ENCODE data around the gene ANXA3.
"Not testable (repeated sequence)": the region's sequence is repeated elsewhere in the genome, so short reads cannot be mapped to it uniquely, and the experiment has no call there.

The ANXA3 gene, protein sequence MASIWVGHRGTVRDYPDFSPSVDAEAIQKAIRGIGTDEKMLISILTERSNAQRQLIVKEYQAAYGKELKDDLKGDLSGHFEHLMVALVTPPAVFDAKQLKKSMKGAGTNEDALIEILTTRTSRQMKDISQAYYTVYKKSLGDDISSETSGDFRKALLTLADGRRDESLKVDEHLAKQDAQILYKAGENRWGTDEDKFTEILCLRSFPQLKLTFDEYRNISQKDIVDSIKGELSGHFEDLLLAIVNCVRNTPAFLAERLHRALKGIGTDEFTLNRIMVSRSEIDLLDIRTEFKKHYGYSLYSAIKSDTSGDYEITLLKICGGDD

DNA sequence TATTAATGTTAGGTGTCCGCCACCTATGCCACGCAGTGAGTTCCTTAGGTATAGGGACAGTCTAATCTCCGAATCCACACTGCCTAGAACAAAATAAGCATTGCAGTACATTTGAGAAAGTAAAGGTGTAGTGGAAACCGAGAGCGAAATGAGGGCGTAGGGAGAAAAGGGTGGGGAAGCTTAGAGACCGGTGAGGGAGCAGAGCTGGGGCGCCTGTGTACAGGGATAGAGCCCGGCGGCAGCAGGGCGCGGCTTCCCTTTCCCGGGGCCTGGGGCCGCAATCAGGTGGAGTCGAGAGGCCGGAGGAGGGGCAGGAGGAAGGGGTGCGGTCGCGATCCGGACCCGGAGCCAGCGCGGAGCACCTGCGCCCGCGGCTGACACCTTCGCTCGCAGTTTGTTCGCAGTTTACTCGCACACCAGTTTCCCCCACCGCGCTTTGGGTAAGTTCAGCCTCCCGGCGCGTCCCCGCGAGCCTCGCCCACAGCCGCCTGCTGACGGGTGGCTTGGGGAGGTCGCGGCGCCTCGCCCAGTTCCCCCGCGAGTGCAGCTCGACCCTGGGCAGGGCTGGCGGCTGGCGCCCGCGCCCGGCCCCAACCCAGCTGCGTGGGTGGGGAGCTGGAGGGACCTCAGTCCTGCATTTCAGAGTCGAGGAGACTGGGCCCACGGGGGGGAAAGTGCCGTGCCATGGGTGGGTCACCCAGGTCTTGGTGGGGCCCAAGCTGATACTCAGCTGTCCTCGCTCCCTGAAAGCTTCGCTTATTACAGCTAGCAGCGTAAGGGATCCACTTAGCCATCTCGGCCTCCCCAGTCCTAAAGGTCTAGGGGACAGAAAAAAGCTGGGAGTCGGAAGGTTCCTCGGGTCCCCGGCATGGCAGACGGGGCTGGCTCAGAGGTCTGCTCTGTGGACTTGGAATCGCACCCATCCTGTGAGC lies at the start of gene ANXA3:
TSS of gene ANXA3 (plus strand) at position 351 of the 932 bp plus-strand sequence. CDS start 2,704 bp downstream, outside the sequence.
- H3K9me3 Mint-ChIP-seq (ENCODE audit: low read depth) = no peaks in the 10 kb centered on the region
- no peaks in the 10 kb centered on the region for H3K36me3 Mint-ChIP-seq
- peaks cover 12% of the 10 kb centered on the region for H3K4me1 Mint-ChIP-seq (ENCODE audit: low read depth)
- peak within 1 kb of the TSS; percentile 37 for H3K27ac Mint-ChIP-seq
- H3K27me3 Mint-ChIP-seq = peaks cover 30% of the 10 kb centered on the region
- H3K4me3 Mint-ChIP-seq = peak within 1 kb of the TSS; percentile 84

DNA sequence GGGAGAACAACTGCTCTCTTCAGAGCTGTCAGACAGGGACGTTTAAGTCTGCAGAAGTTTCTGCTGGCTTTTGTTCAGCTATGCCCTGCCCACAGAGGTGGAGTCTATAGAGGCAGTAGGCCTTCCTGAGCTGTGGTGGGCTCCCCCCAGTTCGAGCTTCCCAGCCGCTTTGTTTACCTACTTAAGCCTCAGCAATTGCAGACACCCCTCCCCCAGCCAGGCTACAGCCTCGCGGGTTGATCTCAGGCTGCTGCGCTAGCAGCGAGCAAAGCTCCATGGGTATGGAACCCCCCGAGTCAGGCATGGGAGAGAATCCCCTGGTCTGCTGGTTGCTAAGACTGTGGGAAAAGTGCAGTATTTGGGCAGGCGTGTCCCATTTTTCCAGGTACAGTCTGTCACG lies 45.3 kb upstream of the ANXA3 start:
- not testable (repeated sequence) for H3K4me1 Mint-ChIP-seq (ENCODE audit: low read depth); H3K36me3 Mint-ChIP-seq

DNA sequence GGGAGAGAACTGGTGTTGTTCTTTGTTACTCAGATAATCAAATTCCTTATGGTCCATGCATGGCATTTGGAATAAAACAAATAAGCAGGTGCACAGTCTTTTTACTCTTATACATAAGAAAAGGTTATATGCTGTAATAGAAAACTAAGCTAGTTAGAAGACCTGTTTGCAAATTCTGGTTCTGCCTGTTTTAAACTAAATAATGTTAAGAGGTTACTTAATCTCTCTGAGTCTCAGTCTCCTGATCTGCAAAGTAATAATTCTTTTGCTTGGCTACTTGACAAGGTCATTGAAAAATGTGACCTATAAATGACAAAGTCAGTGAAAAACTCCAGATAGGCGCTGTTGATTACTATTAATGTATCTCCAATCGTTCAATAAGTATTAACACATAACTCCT lies 42.5 kb upstream of the ANXA3 start:
- H3K4me3 Mint-ChIP-seq = no peak overlapping the region
- H3K27me3 Mint-ChIP-seq = no peaks in the 10 kb centered on the region
- H3K36me3 Mint-ChIP-seq = no peaks in the 10 kb centered on the region
- H3K27ac Mint-ChIP-seq = no peak overlapping the region
- no peaks in the 10 kb centered on the region for H3K4me1 Mint-ChIP-seq (ENCODE audit: low read depth)
- no peaks in the 10 kb centered on the region for H3K9me3 Mint-ChIP-seq (ENCODE audit: low read depth)

More for the DNA sequence above, 45.3 kb upstream of the ANXA3 start:
- not testable (repeated sequence) for H3K27ac Mint-ChIP-seq; H3K4me3 Mint-ChIP-seq; H3K27me3 Mint-ChIP-seq; H3K9me3 Mint-ChIP-seq (ENCODE audit: low read depth)

DNA sequence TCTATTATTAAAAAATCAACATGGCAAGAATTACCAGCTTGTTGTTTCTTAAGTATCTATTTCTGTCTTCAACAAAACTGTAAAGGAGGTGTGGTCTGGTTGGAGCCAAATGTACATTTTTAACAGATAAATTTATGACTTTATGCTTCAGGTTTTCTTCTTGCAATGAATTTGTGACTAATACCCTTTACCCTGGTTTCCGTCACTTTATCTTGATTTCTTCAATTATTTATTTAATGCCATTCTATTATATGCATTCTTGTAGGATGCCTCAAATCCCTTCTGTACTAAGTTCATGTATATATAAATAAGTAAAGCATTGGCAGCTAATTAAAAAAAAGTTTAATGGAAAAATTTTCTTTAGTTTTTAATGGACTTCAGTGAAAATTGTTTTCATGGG lies 41.5 kb upstream of the ANXA3 start:
- Mint-ChIP-seq H3K4me1 (ENCODE audit: low read depth) (no peaks in the 10 kb centered on the region), H3K36me3 (no peaks in the 10 kb centered on the region), H3K27me3 (no peaks in the 10 kb centered on the region), H3K9me3 (ENCODE audit: low read depth) (no peaks in the 10 kb centered on the region), H3K27ac (no peak overlapping the region), H3K4me3 (no peak overlapping the region)

DNA sequence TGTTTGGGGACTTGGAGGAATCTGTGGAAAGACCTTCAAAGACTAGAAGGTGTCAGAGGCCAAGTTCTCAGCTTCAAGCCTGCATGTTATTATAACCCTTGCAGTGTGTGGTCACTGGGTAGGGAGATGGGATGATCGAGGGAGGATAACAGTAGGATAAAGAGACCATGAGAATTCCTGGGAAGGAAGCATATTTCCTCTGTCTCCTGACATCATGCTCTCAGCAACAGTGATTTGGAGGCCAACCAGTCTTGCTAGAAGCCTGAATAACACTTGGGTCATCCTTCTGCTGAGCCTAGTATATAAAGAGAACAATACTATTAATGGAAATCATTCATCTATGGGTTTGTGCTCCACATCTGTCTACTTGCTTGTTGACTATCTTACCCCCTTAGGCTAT lies 40.9 kb upstream of the ANXA3 start:
- Mint-ChIP-seq H3K36me3 (no peaks in the 10 kb centered on the region), H3K4me1 (ENCODE audit: low read depth) (no peaks in the 10 kb centered on the region), H3K27me3 (no peaks in the 10 kb centered on the region), H3K9me3 (ENCODE audit: low read depth) (no peaks in the 10 kb centered on the region), H3K27ac (no peak overlapping the region), H3K4me3 (no peak overlapping the region)

DNA sequence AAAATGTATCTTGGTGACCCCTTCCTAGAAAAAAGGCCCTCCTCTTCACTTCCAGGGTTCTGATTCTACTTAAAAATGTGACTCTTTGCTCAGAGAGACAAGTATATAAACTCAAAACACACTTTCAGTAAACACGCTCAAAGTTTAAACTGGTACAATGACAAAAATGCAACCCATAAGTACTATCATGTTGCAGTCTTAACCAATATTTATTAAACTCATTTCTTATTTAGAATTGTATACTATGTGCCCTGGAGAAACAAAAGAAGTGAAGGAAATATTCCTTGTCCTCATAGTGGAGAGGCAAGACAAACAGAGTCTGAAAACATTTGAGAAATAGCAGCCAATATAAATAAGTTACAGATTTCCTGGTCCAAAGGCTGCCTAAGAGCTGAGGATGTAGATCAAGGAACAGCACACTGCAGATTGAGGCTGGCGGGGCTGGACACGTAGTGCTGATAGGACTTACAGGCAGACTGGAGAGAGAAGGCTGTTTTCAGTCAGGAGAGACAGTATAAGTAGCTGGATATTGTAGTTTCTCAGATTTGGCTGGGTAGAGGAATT lies 39.1 kb upstream of the ANXA3 start:
- H3K4me1 Mint-ChIP-seq (ENCODE audit: low read depth) = no peaks in the 10 kb centered on the region
- H3K27me3 Mint-ChIP-seq = no peaks in the 10 kb centered on the region
- H3K9me3 Mint-ChIP-seq (ENCODE audit: low read depth) = no peaks in the 10 kb centered on the region
- no peak overlapping the region for H3K27ac Mint-ChIP-seq
- no peaks in the 10 kb centered on the region for H3K36me3 Mint-ChIP-seq
- H3K4me3 Mint-ChIP-seq = no peak overlapping the region

DNA sequence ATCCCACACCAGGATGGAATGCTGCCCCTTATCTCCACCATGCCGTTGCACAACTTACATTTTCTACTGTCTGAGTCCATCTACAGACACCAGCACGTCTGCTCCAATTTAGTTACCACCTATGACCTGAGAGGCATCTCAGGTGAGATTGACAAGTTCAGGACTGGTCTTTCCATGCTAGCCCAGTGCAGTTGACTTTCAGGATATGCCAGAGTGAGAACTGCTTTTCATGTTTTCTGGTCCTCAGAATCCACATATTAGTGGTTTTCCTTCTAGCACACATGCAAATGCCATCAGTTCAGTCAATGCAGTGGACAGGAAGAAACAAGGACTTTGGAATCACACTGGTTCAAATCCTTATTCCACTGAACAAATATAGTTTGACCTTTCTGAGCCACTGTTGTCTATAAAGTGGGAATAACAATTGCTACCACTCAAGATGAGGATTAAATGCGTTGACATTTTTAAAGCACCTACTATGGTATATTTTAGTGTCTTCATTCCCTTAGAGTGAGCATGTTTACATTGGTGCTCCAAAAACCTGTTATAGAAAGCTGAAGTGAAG lies 38.1 kb upstream of the ANXA3 start:
- H3K27ac Mint-ChIP-seq = no peak overlapping the region
- no peaks in the 10 kb centered on the region for H3K27me3 Mint-ChIP-seq
- H3K4me3 Mint-ChIP-seq = no peak overlapping the region
- H3K4me1 Mint-ChIP-seq (ENCODE audit: low read depth) = no peaks in the 10 kb centered on the region
- no peaks in the 10 kb centered on the region for H3K36me3 Mint-ChIP-seq
- H3K9me3 Mint-ChIP-seq (ENCODE audit: low read depth) = no peaks in the 10 kb centered on the region

DNA sequence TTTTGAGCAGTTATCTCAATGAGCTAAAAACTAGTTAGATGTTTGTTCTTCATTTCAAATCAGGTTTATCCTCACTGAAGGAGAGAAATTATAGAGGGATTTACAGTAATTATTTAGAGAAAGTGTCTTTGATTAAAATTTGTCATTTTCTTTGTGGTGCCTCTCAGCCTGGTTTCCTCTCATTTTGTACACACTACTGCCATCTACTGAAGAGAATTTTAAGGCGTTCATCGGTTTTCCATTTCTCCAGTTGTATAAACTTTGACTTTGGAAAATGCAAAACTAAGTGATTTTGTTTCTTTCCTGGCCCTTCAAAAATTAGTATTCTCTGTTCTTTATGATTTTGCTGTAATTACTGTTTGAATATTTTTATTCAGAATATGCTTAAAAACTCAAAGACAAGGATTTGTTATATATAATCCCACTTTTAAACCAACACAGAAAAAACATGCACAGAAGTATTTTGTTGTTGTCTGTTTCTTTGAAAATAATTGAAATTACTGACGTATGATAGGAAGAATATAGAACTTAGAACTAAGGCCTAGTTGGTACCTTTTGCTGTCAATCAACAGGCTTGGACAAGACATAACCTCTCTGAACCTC lies 34.4 kb upstream of the ANXA3 start:
- Mint-ChIP-seq H3K27ac (no peak overlapping the region), H3K9me3 (ENCODE audit: low read depth) (no peaks in the 10 kb centered on the region), H3K4me3 (no peak overlapping the region), H3K4me1 (ENCODE audit: low read depth) (no peaks in the 10 kb centered on the region), H3K36me3 (no peaks in the 10 kb centered on the region), H3K27me3 (no peaks in the 10 kb centered on the region)

DNA sequence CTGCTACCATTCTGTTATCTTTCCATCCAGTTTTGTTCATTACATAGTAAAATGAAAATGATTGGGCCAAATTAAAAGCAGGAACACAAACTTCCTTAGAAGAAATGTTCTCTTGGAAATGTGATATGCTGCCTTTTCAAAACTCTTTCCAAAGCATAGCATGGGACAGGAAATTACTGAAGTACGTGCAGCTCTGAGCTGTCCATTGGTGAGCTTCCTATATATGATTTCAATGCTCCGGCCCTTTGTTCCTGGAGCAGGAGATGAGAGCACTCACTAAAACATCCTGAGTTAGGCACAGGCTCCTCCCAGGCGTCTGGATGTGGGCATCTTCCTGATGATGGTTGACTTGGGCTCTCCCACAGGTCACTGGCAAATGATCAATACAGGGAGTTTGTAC lies 33.0 kb upstream of the ANXA3 start:
- H3K27me3 Mint-ChIP-seq = no peaks in the 10 kb centered on the region
- no peaks in the 10 kb centered on the region for H3K36me3 Mint-ChIP-seq
- H3K27ac Mint-ChIP-seq = no peak overlapping the region
- no peaks in the 10 kb centered on the region for H3K9me3 Mint-ChIP-seq (ENCODE audit: low read depth)
- no peak overlapping the region for H3K4me3 Mint-ChIP-seq
- no peaks in the 10 kb centered on the region for H3K4me1 Mint-ChIP-seq (ENCODE audit: low read depth)

DNA sequence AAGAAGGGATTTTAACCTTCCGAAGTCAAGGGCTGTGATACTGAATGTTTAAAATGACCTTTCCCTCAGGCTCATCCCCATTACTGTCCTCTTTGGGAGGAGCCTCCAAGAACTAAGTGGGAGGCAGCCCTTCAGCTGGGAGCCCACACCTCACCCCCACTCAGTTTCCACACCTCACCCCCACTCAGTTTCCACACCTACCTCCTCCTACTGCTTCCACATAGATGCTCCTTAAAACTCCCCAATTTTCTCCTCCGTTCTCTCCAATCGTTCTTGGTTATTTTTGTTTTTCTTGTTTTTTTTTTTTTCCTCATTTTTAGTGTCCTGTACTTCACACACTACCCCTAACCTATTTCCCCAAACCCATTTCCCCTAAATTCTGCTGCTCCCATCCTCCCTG lies 31.6 kb upstream of the ANXA3 start:
- Mint-ChIP-seq H3K4me1 (ENCODE audit: low read depth) (no peaks in the 10 kb centered on the region), H3K36me3 (no peaks in the 10 kb centered on the region), H3K9me3 (ENCODE audit: low read depth) (no peaks in the 10 kb centered on the region), H3K27ac (no peak overlapping the region), H3K27me3 (no peaks in the 10 kb centered on the region), H3K4me3 (no peak overlapping the region)

DNA sequence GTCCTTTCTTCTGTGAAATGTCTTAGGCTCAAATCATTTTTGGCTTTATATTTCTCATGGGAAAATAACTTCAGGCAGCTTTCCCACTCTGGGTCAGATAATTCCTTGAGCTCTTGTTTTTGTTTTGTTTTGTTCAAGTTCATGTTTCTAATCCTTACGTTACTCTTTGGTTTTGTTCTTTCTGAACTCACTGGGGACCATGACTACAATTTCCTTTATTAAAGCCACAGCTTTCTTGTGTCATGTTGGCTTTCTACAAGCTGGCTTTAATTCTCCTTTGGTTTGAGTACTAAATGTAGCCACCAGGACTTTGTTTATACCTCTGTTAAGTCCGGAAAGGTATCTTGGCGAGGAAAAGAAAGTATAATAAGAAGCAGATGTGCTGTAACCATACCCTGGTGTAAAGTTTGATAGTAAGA lies 30.8 kb upstream of the ANXA3 start:
- no peaks in the 10 kb centered on the region for H3K9me3 Mint-ChIP-seq (ENCODE audit: low read depth)
- H3K4me1 Mint-ChIP-seq (ENCODE audit: low read depth) = no peaks in the 10 kb centered on the region
- no peaks in the 10 kb centered on the region for H3K27me3 Mint-ChIP-seq
- H3K4me3 Mint-ChIP-seq = no peak overlapping the region
- H3K27ac Mint-ChIP-seq = no peak overlapping the region
- H3K36me3 Mint-ChIP-seq = no peaks in the 10 kb centered on the region

DNA sequence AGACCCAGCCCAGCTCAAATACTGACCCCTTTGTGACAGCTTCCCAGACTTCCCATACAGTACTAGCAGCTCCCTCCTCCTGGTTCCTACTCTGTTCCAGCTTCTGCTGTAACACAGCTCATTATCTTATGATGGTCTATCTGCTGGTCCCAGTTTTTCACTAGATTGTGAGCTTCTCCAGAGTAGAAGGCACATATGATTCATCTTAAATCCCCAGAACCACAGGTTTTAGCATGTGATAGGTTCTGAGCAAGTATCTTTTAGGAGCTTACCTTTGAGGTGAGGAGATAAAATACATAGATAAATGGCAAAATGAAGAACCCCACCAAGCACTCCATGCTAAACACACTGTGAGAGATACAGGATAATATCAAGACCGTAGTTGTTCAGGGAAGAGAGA lies 27.6 kb upstream of the ANXA3 start:
- Mint-ChIP-seq H3K4me1 (ENCODE audit: low read depth) (no peaks in the 10 kb centered on the region), H3K36me3 (no peaks in the 10 kb centered on the region), H3K27ac (no peak overlapping the region), H3K4me3 (no peak overlapping the region), H3K9me3 (ENCODE audit: low read depth) (no peaks in the 10 kb centered on the region), H3K27me3 (no peaks in the 10 kb centered on the region)

DNA sequence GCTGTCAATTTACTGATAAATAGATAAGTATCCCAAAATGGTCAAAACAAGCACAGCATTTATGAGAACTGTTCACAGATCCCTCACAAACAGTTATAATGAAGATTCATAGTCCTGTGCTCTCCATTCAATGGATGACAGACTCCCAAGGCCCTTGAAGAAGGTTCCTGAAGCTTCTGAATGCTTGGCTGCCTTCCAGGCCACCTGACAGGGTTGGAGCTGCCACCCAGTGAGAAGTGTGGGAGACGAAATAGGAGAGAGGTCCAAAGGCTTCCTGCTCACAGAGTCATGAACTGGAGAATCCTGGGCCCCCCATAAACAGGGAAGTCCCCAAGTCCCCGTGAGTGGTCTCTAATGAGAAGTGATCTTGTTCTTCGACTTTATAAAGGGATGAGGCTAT lies 26.0 kb upstream of the ANXA3 start:
- Mint-ChIP-seq H3K4me3 (no peak overlapping the region), H3K9me3 (ENCODE audit: low read depth) (no peaks in the 10 kb centered on the region), H3K27ac (no peak overlapping the region), H3K4me1 (ENCODE audit: low read depth) (no peaks in the 10 kb centered on the region), H3K36me3 (no peaks in the 10 kb centered on the region), H3K27me3 (no peaks in the 10 kb centered on the region)

DNA sequence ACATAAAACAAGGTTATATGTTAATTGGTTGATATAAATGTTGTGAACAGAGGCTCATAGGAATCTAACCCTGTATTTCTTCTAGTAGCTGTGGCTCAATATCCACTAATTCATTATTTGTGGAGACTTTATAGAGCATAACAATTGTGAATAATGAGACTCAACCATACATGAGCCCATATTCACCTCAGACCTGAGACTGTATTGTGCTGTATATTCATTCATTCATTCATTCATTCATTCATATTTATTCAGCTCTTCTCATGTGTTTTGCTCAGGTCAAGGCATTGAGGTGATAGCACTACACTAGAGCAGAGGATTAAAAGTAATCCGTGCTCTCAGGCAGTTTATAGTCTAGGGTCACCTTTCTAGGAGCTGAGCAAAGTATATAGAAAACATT lies 24.5 kb upstream of the ANXA3 start:
- Mint-ChIP-seq H3K4me1 (ENCODE audit: low read depth) (no peaks in the 10 kb centered on the region), H3K27ac (no peak overlapping the region), H3K9me3 (ENCODE audit: low read depth) (no peaks in the 10 kb centered on the region), H3K36me3 (no peaks in the 10 kb centered on the region), H3K27me3 (no peaks in the 10 kb centered on the region), H3K4me3 (no peak overlapping the region)

DNA sequence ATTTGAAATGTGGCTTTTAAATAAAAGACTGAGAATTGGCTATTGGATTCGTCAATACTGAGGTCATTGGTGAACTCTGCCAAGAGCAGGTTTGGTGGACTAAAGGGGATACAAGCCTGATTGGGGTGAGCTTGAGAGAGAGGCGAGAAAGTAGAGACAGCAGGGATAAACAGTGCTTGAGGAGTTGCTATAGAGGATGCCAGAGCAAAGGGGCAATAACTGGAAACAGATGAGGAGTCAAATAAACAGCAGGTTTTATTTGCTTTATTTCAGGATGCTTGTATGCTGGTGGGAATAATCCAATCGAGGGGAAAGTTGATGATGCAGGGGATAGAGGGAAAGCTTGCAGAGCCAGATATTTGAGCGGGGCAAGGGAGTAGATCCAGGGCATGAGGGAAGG lies 24.0 kb upstream of the ANXA3 start:
- no peak overlapping the region for H3K4me3 Mint-ChIP-seq
- no peaks in the 10 kb centered on the region for H3K36me3 Mint-ChIP-seq
- no peak overlapping the region for H3K27ac Mint-ChIP-seq
- H3K4me1 Mint-ChIP-seq (ENCODE audit: low read depth) = no peaks in the 10 kb centered on the region
- no peaks in the 10 kb centered on the region for H3K9me3 Mint-ChIP-seq (ENCODE audit: low read depth)
- H3K27me3 Mint-ChIP-seq = no peaks in the 10 kb centered on the region

All from activated naive CD8-positive, alpha-beta T cell (primary cell).